Fibroblast of lung (primary cell): ENCODE results near the gene PROM2.

Source experiments
- EZH2 ChIP-seq: IDR thresholded peaks from 2 replicates; pipeline ENCODE4 v1.5.1; 2012; ENCODE audit warnings: low read length, control low read depth, mild to moderate bottlenecking; ENCODE audit errors: missing control alignments
- TF ChIP-seq, protein P1 (sequence below), 2 donors: IDR thresholded peaks in 1 of 2; conservative IDR thresholded peaks in 1 of 2; 1 replicate in 1 of 2; 2 replicates in 1 of 2; pipeline ENCODE4 v1.5.1; 2011 to 2012; ENCODE audit warnings: low read length in 2 of 2, control low read depth in 1 of 2, inconsistent platforms in 1 of 2, low read depth in 1 of 2, mild to moderate bottlenecking in 1 of 2

DNA sequence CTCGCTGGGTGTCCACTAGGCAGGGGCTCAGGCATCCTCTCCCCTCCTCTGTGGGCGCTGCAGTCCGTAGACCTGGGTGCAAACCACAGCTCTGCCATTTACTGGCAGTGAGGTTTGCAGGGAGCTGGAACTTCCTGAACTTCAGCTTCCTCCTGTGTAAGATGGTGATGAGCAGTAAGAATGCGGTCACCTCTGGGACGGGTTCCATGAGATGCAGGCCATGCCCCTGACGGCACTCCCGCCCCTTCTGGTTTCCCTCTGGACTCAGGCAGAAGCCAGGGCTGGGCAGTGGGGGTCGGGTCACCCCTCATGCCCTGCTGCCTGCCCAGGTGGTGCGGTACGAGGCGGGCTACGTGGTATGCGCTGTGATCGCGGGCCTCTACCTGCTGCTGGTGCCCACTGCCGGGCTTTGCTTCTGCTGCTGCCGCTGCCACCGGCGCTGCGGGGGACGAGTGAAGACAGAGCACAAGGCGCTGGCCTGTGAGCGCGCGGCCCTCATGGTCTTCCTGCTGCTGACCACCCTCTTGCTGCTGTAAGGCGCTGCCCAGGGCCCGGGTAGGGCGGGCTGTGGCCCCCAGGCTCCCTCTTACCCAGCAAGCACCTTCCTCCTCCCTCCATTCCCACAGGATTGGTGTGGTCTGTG, 1.5 kb downstream of the PROM2 start:
- no peak for TF ChIP-seq EZH2
- TF ChIP-seq, protein P1, sequence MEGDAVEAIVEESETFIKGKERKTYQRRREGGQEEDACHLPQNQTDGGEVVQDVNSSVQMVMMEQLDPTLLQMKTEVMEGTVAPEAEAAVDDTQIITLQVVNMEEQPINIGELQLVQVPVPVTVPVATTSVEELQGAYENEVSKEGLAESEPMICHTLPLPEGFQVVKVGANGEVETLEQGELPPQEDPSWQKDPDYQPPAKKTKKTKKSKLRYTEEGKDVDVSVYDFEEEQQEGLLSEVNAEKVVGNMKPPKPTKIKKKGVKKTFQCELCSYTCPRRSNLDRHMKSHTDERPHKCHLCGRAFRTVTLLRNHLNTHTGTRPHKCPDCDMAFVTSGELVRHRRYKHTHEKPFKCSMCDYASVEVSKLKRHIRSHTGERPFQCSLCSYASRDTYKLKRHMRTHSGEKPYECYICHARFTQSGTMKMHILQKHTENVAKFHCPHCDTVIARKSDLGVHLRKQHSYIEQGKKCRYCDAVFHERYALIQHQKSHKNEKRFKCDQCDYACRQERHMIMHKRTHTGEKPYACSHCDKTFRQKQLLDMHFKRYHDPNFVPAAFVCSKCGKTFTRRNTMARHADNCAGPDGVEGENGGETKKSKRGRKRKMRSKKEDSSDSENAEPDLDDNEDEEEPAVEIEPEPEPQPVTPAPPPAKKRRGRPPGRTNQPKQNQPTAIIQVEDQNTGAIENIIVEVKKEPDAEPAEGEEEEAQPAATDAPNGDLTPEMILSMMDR (conservative IDR thresholded peaks at IDR 0.05 in 1 of 2, IDR thresholded peaks at IDR 0.05 in 1 of 2; ENCODE audit: low read depth in 1 of 2, low read length in 2 of 2) = no peak
